Esophagus squamous epithelium (tissue), 4 donors: ENCODE measurements around the gene CRADD.

ENCODE experiments used
- POLR2A ChIP-seq, 4 donors: fragments of 450-650 bp; IDR thresholded peaks; one replicate each; pipeline ENCODE4 v1.6.1; 2017; ENCODE audit warnings: antibody characterized with exemption in 4 of 4, mild to moderate bottlenecking in 4 of 4, moderate library complexity in 3 of 4
- TF ChIP-seq, protein P1 (sequence below), 6 experiments: fragments of 450-650 bp in 4 of 6; fragments of 200-600 bp in 2 of 6; sonication (generic) in 2 of 6; IDR thresholded peaks; one replicate each; pipeline ENCODE4 v1.5.1; 2016 to 2019; ENCODE audit warnings: antibody characterized with exemption in 6 of 6, mild to moderate bottlenecking in 4 of 6, moderate library complexity in 4 of 6

DNA sequence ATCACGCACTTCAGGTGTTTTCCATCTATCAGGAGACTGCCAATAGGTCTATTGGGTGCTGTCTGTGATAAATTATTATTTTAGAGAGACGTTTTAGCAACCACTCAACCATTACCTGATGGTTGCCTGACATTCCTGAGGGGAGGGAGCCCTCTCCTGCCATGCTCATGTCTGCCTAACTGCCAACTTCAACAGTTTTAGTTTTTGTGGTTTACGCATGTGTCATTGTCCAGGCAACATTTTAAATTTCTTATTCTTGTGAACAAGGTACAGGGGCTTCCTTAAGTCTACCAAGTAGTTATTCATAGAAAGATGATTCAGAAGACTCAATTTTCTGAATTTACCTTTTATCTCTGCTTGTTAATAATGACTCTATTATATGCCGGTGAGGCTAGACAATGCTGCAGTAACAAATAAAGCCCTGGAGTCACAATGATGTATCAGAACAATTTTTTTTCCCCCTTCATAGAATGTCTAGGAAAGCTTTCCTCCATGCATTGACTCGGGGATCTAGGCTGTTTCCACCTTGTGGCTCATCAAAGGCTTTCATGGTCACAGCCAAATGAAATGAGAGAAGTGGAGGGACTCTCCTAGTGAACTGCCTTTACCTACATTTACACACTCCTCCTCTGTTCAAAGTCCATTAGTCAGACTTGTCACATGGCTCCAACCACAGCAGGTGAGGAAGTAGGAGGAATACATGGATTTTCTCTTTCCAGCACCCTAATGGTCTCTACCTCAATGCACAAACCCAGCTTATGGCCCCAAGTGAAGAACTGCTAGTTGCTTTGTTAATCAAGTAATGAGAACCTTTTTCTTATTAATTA, 225.8 kb downstream of the CRADD start:
- TF ChIP-seq, protein P1, sequence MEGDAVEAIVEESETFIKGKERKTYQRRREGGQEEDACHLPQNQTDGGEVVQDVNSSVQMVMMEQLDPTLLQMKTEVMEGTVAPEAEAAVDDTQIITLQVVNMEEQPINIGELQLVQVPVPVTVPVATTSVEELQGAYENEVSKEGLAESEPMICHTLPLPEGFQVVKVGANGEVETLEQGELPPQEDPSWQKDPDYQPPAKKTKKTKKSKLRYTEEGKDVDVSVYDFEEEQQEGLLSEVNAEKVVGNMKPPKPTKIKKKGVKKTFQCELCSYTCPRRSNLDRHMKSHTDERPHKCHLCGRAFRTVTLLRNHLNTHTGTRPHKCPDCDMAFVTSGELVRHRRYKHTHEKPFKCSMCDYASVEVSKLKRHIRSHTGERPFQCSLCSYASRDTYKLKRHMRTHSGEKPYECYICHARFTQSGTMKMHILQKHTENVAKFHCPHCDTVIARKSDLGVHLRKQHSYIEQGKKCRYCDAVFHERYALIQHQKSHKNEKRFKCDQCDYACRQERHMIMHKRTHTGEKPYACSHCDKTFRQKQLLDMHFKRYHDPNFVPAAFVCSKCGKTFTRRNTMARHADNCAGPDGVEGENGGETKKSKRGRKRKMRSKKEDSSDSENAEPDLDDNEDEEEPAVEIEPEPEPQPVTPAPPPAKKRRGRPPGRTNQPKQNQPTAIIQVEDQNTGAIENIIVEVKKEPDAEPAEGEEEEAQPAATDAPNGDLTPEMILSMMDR (IDR thresholded peaks at IDR 0.05): no peak
- no peak for TF ChIP-seq POLR2A (IDR thresholded peaks at IDR 0.05)
